Daoy (cell line): ENCODE measurements around the gene RABL2A. TPM values are rescaled to one million over a fixed set of nuclear protein-coding genes. Genes with fewer than 3 reads are reported as not detected.
"Not testable (repeated sequence)": the region's sequence is repeated elsewhere in the genome, so short reads cannot be mapped to it uniquely, and the experiment has no call there.

Experiments used
- DNase-seq: peaks from one replicate; pipeline ENCODE4 v3.0.0-alpha.2; 2015; ENCODE audit warnings: low read depth
- total RNA-seq: library from RNA; depleted of rRNA; stranded (reverse); fragments of >200 nt; shearing (Covaris generic); gene quantifications from 2 replicates; pipeline ENCODE4 v1.2.3, GENCODE V29; 2014; rRNA removed

The RABL2A gene
- total RNA-seq, result 1.4 and 2.1 TPM in 2 replicates

DNA sequence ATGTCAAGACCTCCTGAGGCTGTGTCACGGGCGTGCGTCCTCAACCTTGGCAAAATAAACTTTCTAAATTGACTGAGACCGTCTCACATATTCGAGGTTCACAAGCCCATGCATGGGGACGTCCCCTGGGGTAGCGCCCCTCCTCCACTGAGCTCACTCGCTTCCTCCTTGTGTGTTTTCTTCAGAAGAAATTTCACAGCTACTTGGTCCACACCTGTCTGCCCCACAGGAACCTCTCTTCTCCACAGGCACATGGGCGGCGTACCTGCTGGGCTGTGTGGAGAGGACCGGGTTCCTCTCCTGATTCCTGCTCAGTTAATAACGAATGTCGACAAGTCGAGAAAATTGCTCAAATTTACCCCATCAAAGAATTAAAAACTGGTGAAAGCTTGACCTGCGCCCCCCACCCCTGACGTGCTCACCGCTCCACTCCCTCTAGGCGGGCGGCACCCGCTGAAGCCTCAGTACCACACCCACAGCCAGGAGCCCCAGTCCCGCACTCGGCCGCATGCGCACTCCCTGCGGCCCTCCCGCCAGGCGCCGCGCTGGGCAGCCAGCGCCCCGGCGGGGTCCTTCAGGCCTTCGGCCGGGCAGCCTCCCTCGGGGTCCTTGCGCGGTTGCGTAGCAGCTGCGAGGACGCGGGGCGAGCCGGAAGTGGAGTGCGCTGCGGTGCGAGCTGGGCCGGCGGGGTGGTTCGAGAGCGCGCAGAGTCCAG, at the start of gene RABL2A:
RABL2A (plus strand) TSS at position 651 of the 715 bp plus-strand sequence. CDS start 1,341 bp downstream, outside the sequence.
- peak; percentile 81 for DNase-seq

DNA sequence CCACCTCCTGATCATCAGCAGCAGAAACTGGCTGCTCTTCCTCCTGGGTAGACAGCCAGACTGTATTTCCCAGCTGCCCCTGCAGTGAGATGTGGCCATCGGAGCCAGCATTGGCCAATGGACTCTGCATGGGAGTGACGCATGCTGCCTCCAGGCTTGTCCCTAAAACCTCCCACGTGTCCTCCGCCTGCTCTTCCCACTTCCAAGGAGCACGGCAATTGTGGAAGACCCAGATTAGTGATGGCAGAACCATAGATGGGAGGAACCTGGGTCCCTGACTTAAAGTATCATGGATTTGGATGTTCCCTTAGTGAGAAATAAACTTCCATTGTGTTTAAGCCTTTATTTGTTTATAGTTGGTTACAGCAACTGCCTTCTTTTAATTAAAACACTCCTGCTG, 48.6 kb upstream of the RABL2A start:
- not testable (repeated sequence) for DNase-seq

DNA sequence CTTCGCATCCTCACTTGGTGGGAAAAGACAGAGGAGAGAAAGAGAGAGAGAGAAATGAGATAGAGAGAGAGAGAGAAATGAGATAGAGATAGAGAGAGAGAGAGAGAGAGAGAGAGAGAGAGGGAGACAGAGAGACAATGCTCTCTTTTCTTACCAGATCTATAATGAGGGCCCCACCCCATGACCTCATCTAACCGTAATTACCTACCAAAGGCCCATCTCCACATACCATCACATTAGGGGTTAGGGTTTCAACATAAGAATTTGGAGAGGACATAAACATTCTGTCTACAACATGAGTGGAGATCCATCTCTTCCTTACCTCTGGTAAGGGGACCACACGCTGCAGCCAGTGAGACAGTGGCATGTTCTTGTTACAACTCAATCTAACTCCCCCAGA, 44.6 kb upstream of the RABL2A start:
- not testable (repeated sequence) for DNase-seq

DNA sequence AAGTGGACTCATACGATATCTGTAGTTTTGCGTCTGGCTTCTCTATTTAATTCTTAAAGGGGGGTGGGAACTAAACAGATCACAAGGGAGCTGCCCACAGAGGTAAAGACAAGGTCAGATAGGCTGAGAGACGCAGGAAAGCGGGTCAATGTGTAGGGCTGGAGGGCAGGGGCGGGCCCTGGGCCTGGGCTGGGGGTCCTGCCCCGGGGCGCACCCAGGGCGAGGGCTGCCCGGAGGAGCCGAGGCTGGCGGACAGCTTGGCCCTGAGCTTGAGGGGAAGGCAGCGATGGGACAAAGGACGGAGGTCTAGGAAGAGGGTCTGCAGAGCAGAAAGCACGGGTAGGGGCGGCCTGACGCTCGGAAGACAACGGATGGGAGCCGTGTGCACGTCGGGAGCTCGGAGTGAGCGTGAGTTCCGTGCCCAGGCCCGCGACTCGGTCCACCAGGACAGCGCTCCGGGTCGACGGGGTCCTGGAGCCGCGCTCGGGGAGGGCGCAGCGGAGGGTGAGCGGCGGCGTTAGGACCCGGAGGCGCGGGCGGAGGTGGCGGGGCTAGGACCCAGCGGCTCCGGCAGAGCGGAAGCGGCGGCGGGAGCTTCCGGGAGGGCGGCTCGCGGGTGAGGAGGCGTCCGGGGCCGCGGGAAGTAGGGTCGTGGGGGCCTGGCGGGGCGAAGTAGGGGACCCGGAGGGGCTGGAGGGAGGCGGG, 43.4 kb upstream of the RABL2A start:
- DNase-seq, result peak; percentile 85

DNA sequence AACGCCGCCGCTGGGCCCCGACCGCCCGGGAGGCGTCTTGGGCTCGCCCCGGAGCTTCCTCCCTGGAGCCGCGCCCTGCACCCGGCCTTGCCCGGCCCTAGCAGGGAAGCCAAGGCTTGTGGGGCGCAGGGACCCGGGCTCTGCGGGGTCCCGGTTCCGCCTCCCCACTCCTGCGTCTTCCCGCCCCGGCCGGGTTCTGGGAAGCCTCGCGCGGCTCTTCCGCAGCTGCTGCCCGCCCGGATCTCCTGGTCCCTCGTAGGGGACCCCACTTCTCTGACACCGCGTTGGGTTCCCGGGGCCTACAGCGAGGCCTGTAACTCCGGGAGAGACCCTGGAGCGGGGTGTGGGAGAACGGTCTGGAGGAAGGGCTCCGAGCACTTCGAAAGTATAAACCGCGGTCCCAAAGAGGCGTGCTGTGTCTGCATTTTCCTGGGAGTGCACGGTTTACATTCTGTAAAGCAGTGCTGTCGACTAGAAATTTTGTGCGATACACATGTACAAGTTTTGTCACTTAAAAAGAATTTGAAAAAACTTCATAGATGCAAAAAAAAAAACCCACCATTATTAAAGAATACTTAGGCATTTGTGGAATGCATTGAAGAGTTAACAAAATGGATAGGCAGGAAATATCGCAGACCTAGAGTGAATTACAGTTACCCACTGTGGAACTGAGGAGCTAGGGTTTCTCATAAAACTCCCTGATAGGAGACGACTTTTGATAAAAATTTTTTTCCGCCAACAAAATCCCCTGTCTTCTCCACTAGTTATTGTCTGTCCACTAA, 42.6 kb upstream of the RABL2A start:
- DNase-seq, result not testable (repeated sequence)

DNA sequence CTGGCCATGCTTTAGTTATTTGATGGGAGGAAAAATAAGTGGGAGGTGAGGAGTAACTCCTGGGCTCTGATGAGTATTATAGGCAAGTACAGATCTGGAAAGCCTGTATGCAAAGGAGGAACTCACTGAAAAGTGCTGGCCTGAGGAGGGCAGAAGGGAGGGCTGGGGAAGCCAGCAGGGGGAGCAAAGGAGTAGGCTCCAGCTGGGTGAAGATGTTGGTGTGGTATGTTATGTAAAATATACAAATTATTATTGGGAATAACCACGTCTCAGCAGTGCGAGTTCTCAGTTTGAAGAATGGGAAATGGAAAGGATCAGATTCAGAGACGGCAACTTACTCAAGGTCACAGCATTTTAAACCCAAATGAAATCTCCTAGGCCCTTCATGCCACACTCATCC, 39.9 kb upstream of the RABL2A start:
- peak; percentile 24 for DNase-seq

DNA sequence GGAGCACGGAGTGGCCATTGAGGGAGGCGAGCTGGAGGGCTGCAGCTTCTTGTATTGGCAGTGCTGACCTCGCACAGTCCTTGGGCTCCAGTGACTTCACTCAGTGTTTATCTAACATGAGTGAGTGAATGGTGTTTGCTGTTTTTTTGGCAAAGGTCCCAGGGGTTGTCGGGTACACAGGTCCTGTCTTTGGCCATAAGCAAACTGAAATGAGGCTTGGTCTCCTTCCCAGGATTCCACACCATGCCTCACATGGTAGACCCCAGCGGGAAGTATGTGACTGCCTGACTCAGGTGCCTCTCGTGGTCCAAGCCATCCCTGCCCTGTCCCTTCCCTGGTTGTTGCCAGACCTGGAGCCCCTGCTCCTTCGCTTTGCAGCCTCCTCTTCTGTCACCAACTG, 37.5 kb upstream of the RABL2A start:
- DNase-seq, result not testable (repeated sequence)

DNA sequence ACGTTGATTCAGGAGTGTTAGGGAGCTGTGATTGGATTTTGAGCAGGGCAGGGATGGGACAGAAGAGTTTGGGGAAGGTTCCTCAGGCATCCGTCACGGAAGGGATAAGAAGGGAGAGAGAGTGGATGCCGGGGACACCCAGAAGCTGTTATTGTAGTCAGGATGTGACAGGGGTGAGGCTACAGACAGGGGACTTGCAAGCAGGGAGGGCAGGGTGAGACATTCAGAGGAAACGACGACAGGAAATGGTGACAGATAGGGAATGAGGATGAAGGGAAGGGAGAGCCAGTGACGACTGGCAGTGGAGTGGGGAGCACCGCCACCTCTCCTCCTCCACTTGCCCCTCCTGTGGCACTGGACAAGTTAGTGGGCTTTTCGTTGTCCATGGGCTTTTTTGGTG, 35.1 kb upstream of the RABL2A start:
- not testable (repeated sequence) for DNase-seq

DNA sequence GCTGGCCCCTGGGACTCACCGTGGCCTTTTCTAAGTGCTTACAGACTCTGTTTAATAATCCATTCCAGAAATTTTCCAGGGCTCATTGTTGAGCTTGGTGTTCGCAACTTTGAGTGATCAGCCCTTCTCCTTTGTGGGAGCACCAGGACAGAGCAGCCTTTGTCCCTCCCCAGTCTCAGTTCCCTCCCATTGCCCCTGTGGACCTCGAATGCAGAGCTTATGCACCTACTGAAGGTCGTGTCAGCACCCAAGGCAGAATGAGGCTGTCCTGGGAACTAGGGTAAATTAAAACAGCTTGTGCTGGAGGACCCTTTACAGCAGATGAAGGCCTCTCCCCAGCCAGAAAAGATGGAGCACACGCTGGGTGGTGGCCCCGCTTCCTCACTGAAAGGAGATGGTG, 33.8 kb upstream of the RABL2A start:
- not testable (repeated sequence) for DNase-seq

DNA sequence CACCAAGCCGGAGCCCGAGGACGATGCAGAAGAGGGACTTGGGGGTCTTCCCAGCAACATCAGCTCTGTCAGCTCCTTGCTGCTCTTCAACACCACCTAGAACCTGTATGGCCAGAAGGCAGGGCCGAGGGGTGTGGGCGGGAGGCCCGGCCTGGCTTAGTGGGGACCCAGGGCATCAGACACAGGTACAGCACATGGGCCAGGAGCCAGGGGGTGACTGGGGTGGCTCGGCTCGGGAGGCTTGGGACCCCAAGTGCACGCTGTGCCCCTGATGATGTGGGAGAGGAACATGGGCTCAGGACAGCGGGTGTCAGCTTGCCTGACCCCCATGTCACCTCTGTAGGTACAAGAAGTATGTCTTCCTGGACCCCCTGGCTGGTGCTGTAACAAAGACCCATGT, 31.3 kb upstream of the RABL2A start:
- DNase-seq, result not testable (repeated sequence)

DNA sequence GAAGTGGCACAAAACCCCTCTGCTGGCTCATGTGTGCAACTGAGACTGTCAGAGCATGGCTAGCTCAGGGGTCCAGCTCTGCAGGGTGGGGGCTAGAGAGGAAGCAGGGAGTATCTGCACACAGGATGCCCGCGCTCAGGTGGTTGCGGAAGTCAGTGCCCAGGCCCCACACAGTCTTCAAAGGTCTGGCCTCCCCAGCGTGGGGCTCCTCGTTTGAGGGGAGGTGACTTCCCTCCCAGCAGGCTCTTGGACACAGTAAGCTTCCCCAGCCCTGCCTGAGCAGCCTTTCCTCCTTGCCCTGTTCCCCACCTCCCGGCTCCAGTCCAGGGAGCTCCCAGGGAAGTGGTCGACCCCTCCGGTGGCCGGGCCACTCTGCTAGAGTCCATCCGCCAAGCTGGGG, 29.9 kb upstream of the RABL2A start:
- not testable (repeated sequence) for DNase-seq

DNA sequence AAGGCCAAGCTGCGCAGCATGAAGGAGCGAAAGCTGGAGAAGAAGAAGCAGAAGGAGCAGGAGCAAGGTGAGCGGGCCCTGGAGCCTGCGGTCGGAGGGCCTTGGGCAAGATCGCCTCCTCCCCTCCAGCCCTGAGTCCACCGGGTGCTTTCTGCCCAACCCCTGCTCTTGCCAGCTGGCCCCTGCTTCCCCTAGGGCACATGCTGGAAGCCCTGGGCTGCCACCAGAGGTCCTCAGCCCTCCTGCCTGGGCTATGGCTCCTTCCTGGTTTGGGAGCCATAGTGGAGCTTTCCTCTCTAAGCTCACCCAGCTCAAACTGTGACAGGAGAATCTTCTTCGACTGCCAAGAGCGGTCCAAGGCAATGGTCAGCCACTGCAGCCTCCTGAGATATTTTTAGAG, 29.5 kb upstream of the RABL2A start:
- DNase-seq, result not testable (repeated sequence)

DNA sequence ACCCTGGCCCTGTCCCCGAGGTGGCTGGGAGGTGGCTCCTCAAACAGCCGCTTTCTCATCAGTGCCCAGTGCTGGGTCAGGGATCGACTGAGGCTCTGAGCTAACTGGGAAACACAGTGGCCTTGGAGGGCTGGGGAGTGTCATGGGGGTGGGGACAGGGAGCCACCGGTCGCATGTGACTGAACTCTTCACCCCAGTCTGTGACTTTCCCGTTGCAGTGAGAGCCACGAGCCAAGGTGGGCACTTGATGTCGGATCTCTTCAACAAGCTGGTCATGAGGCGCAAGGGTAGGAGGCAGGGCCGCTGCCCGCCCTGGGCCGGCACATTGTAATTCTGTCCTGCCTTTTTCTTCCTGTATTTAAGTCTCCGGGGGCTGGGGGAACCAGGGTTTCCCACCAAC, 28.9 kb upstream of the RABL2A start:
- not testable (repeated sequence) for DNase-seq

DNA sequence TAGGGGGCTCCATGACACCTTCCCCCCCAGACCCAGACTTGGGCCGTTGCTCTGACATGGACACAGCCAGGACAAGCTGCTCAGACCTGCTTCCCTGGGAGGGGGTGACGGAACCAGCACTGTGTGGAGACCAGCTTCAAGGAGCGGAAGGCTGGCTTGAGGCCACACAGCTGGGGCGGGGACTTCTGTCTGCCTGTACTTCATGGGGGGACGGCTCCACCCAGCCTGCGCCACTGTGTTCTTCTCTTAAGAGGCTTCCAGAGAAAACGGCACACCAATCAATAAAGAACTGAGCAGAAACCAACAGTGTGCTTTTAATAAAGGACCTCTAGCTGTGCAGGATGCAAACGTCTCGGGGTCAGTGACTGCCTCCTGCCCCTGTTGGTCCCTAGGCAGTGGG, 28.3 kb upstream of the RABL2A start:
- not testable (repeated sequence) for DNase-seq

DNA sequence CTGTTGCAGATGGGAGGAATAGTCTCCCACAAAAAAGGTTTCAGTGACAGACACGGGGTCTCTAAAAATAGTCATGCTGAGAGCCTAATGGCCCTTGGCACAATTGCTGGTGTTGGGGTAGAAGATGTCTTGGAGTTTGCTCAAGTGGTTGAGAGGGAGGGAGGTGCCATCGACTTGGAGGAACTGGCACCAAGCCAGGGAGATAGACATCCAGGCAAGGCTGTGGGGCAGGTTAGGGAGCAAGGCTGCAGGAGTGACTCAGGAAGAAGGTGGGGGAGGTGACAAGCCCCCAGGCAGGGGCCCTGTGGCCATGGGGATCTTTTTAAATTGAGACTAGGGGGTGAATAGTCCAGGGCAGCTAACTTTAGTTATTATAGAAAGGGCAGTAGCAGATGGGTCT, 27.9 kb upstream of the RABL2A start:
- not testable (repeated sequence) for DNase-seq

DNA sequence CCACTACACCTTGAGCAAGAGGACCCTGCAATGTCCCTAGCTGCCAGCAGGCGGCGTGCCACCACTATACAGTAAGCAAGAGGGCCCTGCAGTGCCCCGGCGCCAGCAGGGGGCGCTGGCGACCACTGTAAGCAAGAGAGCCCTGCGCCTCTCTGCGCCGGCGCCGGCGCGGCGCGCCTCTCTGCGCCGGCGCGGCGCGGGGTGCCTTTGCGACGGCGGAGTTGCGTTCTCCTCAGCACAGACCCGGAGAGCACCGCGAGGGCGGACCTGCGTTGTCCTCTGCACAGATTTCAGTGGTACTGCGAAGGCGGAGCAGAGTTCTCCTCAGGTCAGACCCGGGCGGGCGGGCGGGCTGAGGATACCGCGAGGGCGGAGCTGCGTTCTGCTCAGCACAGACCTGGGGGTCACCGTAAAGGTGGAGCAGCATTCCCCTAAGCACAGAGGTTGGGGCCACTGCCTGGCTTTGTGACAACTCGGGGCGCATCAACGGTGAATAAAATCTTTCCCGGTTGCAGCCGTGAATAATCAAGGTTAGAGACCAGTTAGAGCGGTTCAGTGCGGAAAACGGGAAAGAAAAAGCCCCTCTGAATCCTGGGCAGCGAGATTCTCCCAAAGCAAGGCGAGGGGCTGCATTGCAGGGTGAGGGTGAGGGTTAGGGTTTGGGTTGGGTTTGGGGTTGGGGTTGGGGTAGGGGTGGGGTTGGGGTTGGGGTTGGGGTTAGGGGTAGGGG, 24.9 kb upstream of the RABL2A start:
- peak; percentile 15 for DNase-seq

DNA sequence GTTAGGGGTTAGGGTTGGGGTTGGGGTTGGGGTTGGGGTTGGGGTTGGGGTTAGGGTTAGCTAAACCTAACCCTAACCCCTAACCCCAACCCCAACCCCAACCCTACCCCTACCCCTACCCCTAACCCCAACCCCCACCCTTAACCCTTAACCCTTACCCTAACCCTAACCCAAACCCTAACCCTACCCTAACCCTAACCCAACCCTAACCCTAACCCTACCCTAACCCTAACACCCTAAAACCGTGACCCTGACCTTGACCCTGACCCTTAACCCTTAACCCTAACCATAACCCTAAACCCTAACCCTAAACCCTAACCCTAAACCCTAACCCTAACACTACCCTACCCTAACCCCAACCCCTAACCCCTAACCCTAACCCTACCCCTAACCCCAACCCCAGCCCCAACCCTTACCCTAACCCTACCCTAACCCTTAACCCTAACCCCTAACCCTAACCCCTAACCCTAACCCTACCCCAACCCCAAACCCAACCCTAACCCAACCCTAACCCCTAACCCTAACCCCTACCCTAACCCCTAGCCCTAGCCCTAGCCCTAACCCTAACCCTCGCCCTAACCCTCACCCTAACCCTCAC, 24.1 kb upstream of the RABL2A start:
- no peak for DNase-seq

DNA sequence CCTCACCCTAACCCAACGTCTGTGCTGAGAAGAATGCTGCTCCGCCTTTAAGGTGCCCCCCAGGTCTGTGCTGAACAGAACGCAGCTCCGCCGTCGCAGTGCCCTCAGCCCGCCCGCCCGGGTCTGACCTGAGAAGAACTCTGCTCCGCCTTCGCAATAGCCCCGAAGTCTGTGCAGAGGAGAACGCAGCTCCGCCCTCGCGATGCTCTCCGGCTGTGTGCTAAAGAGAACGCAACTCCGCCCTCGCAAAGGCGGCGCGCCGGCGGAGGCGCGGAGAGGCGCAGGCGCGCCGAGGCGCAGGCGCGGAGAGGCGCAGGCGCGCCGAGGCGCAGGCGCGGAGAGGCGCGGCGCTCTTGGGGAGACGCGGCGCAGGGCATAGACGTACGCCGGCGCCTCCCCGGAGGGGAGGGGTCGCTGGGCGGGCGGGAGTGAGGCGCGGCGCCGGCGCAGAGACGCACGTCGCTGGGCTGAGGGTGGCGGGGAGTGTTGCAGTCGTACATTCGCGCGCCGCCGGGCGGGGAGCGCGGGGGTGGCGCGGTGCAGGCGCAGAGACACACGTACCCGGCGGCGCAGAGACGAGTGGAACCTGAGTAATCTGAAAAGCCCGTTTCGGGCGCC, 23.5 kb upstream of the RABL2A start:
- DNase-seq, result peak; percentile 90

DNA sequence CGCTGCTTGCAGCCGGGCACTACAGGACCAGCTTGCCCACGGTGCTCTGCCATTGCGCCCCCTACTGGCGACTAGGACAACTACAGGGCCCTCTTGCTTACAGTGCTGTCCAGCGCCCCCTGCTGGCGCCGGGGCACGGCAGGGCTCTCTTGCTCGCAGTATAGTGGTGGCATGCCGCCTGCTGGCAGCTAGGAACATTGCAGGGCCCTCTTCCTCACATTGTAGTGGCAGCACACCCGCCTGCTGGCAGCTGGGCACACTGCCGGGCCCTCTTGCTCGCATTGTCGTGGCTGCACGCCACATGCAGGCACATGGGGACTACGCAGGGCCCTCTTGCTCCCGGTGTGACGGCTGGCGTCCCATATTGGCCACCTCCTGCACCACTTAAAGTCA, 23.0 kb upstream of the RABL2A start:
- DNase-seq, result peak; percentile 83

DNA sequence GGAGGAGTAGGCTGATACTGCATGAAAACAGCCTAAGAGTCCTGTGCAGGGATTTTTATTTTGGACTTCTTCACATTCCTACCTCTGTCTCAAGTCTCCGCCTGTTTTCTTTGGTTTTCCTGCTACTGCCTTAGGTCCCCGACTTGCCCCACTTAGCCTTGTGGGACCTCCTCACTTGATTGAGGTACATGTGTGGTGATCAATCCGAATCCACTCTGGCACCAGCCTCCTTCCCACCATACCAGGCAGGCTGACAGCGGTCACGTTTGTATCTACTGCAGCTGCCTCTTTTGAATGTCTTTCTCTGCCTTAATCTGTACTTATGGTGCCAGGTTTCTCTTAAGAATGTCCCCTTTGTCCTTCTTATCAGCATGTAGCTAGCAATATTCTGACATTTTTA, 22.4 kb upstream of the RABL2A start:
- DNase-seq, result not testable (repeated sequence)

DNA sequence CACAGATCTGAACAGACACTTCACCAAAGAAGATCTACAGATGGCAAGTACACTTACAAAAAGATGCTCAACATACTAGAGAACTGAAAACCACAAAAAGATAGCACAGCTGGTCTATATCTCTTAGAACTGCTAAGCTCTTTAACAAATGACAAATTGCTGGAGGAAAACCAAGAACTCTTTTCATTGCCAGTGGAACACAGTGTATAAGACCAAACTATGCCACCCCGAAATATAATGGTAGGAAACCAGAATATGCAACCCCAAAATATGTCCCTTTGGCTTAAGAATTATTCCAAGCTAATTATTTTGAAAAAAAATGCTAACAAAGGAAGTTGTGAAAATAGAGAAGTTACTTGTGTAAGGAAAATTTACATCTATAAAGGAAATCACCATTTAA, 21.0 kb upstream of the RABL2A start:
- DNase-seq, result not testable (repeated sequence)
